Epithelial cell of proximal tubule (primary cell): ENCODE results near the gene CRYBA4. TPM values are rescaled to one million over a fixed set of nuclear protein-coding genes. Genes with fewer than 3 reads are reported as not detected.

Experiments used
- DNase-seq: peaks from one replicate; pipeline ENCODE4 v3.0.0-alpha.2; 2011; ENCODE audit warnings: low read depth
- H3K4me3 ChIP-seq: 2 replicates; pipeline ENCODE4 v1.5.1; 2011; ENCODE audit warnings: low read depth, mild to moderate bottlenecking, low read length
- CTCF ChIP-seq: conservative IDR thresholded peaks from 2 replicates; pipeline ENCODE4 v1.5.1; 2012; ENCODE audit warnings: low read depth, mild to moderate bottlenecking, low read length
- total RNA-seq: library from RNA; depleted of rRNA; stranded (reverse); fragments of >200 nt; gene quantifications from 2 replicates; pipeline ENCODE4 v1.2.3, GENCODE V29; 2015

Gene CRYBA4
- total RNA-seq, 1 donor from 2014 or later: not detected

GRCh38 chr22:26615149-26615548 is 6.6 kb upstream of the CRYBA4 start:
- no peak overlapping the region for H3K4me3 ChIP-seq
- TF ChIP-seq CTCF: no peak
- DNase-seq: no peak

GRCh38 chr22:26615830-26616435 is 5.8 kb upstream of the CRYBA4 start:
- H3K4me3 ChIP-seq: no peak overlapping the region
- no peak for DNase-seq
- TF ChIP-seq CTCF: no peak

- no peak for DNase-seq
- no peak for TF ChIP-seq CTCF
- no peak overlapping the region for H3K4me3 ChIP-seq
Measured at GRCh38 chr22:26616650-26617049, 5.1 kb upstream of the CRYBA4 start.

- H3K4me3 ChIP-seq: no peak within 1 kb of the TSS
- no peak for TF ChIP-seq CTCF
- DNase-seq: no peak
Measured at GRCh38 chr22:26617271-26618199, 4.2 kb upstream of the CRYBA4 start, which contains the start of gene CRYBB1. Gene CRYBB1, minus strand, starts transcription at chr22:26618027. Its CDS starts 1,708 bp downstream, at chr22:26616319.

GRCh38 chr22:26618455-26618854 is 3.3 kb upstream of the CRYBA4 start:
- no peak for TF ChIP-seq CTCF
- DNase-seq: no peak
- no peak overlapping the region for H3K4me3 ChIP-seq

DNA sequence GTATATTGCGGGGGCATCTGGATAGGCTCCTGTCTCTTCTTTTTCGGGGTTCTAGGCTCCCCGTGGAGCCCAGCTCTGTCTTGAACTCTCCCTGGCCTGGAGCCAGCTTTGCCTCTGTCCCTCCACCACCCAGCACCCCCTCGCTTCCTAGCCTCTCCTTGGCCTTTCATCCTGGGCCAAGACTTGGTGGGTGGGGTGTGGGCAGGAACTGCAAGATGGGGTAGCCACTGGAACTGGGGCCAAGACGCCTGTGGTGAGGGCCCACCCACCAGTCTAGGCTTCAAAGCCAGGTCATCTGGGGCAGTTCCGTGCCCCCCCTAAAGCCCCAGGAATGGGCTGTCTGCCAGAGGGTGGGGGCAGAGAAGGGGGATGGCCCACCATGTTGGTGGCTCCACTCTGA is 2.3 kb upstream of the CRYBA4 start:
- H3K4me3 ChIP-seq: no peak overlapping the region
- DNase-seq: no peak
- TF ChIP-seq CTCF: no peak
